ENCODE measurements around the gene PRSS56.

GRCh38 chr2:232491139-232491780 is 28.9 kb upstream of the PRSS56 start:
- TF ChIP-seq, protein P1, sequence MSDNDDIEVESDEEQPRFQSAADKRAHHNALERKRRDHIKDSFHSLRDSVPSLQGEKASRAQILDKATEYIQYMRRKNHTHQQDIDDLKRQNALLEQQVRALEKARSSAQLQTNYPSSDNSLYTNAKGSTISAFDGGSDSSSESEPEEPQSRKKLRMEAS (IDR thresholded peaks at IDR 0.05), result no peak
- TF ChIP-seq TCF12 (IDR thresholded peaks at IDR 0.05; ENCODE audit: low read depth) (no peak), ZBTB7A (IDR thresholded peaks at IDR 0.05; ENCODE audit: low read depth) (no peak)
